ENCODE data around the gene DOK4.
A peak's percentile ranks its signal among the peaks of the same experiment; 100 is the strongest.

The DOK4 gene

GRCh38 chr16:57469917-57470470 is 16.3 kb downstream of the DOK4 start:
- H3K4me1 ChIP-seq, result peaks cover 9% of the 10 kb centered on the region
- H2AFZ ChIP-seq, result no peak overlapping the region
- no peak overlapping the region for H3K4me2 ChIP-seq (ENCODE audit: low read length)
- no peaks in the 10 kb centered on the region for H3K9me3 ChIP-seq (ENCODE audit: control insufficient read depth, low read length)
- TF ChIP-seq, protein P1, sequence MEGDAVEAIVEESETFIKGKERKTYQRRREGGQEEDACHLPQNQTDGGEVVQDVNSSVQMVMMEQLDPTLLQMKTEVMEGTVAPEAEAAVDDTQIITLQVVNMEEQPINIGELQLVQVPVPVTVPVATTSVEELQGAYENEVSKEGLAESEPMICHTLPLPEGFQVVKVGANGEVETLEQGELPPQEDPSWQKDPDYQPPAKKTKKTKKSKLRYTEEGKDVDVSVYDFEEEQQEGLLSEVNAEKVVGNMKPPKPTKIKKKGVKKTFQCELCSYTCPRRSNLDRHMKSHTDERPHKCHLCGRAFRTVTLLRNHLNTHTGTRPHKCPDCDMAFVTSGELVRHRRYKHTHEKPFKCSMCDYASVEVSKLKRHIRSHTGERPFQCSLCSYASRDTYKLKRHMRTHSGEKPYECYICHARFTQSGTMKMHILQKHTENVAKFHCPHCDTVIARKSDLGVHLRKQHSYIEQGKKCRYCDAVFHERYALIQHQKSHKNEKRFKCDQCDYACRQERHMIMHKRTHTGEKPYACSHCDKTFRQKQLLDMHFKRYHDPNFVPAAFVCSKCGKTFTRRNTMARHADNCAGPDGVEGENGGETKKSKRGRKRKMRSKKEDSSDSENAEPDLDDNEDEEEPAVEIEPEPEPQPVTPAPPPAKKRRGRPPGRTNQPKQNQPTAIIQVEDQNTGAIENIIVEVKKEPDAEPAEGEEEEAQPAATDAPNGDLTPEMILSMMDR (IDR thresholded peaks at IDR 0.05), result no peak
- H3K36me3 ChIP-seq (ENCODE audit: control insufficient read depth, insufficient read depth, low read length), result no peaks in the 10 kb centered on the region
- H3K27me3 ChIP-seq (ENCODE audit: control insufficient read depth, insufficient read depth, low read length), result no peaks in the 10 kb centered on the region
- H3K4me3 ChIP-seq (ENCODE audit: low read depth, low read length), result no peak overlapping the region
- H3K27ac ChIP-seq, result no peak overlapping the region
- no peak overlapping the region for H3K9ac ChIP-seq
- no peaks in the 10 kb centered on the region for H3K79me2 ChIP-seq

- H2AFZ ChIP-seq, result no peak overlapping the region
- peaks cover 3% of the 10 kb centered on the region for H3K79me2 ChIP-seq
- H3K4me2 ChIP-seq (ENCODE audit: low read length), result no peak overlapping the region
- no peaks in the 10 kb centered on the region for H3K9me3 ChIP-seq (ENCODE audit: control insufficient read depth, low read length)
- no peaks in the 10 kb centered on the region for H3K36me3 ChIP-seq (ENCODE audit: control insufficient read depth, insufficient read depth, low read length)
- TF ChIP-seq, protein P1 (IDR thresholded peaks at IDR 0.05), result no peak
- no peak overlapping the region for H3K9ac ChIP-seq
- no peaks in the 10 kb centered on the region for H3K27me3 ChIP-seq (ENCODE audit: control insufficient read depth, insufficient read depth, low read length)
- H3K4me1 ChIP-seq, result peaks cover 11% of the 10 kb centered on the region
- no peak overlapping the region for H3K4me3 ChIP-seq (ENCODE audit: low read depth, low read length)
- H3K27ac ChIP-seq, result no peak overlapping the region
Observed at GRCh38 chr16:57469046-57469445, 17.2 kb downstream of the DOK4 start.

- H2AFZ ChIP-seq, result no peak overlapping the region
- H3K4me1 ChIP-seq, result peaks cover 17% of the 10 kb centered on the region
- H3K79me2 ChIP-seq, result peaks cover 8% of the 10 kb centered on the region
- H3K27ac ChIP-seq, result no peak overlapping the region
- no peaks in the 10 kb centered on the region for H3K27me3 ChIP-seq (ENCODE audit: control insufficient read depth, insufficient read depth, low read length)
- TF ChIP-seq, protein P1 (IDR thresholded peaks at IDR 0.05), result no peak
- no peaks in the 10 kb centered on the region for H3K36me3 ChIP-seq (ENCODE audit: control insufficient read depth, insufficient read depth, low read length)
- no peaks in the 10 kb centered on the region for H3K9me3 ChIP-seq (ENCODE audit: control insufficient read depth, low read length)
- no peak overlapping the region for H3K4me2 ChIP-seq (ENCODE audit: low read length)
- no peak overlapping the region for H3K9ac ChIP-seq
- H3K4me3 ChIP-seq (ENCODE audit: low read depth, low read length), result no peak overlapping the region
Observed at GRCh38 chr16:57468346-57468745, 17.9 kb downstream of the DOK4 start.

- Histone ChIP-seq H3K4me1 (peaks cover 9% of the 10 kb centered on the region), H3K27ac (no peak overlapping the region), H2AFZ (no peak overlapping the region), H3K4me3 (ENCODE audit: low read depth, low read length) (no peak overlapping the region), H3K27me3 (ENCODE audit: control insufficient read depth, insufficient read depth, low read length) (no peaks in the 10 kb centered on the region), H3K36me3 (ENCODE audit: control insufficient read depth, insufficient read depth, low read length) (no peaks in the 10 kb centered on the region), H3K79me2 (peaks cover 13% of the 10 kb centered on the region), H3K9me3 (ENCODE audit: control insufficient read depth, low read length) (no peaks in the 10 kb centered on the region), H3K4me2 (ENCODE audit: low read length) (no peak overlapping the region), H3K9ac (no peak overlapping the region)
- TF ChIP-seq, protein P1 (IDR thresholded peaks at IDR 0.05), result no peak
Observed at GRCh38 chr16:57464523-57464922, 21.8 kb downstream of the DOK4 start.

DNA sequence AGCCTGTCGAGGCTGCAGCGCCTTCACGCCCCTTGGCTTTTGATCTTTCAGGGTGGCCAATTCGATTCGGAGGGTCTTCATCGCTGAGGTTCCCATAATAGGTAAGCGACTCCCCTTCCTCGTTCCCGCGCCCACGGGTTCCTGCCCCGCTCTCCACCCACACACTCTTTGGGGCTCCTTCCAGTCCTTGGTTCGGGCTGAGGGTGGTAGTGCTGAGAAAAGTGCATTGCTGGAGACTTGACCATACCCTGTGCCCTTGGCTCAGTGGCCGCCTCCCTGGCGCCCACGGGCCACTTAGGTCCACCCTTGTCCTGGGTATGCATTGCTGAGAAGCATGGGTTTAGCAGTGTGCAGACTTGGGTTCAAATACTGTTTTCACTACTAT is 23.3 kb downstream of the DOK4 start:
- H2AFZ ChIP-seq, result peak overlapping the region; percentile 60
- peaks cover 13% of the 10 kb centered on the region for H3K79me2 ChIP-seq
- no peaks in the 10 kb centered on the region for H3K36me3 ChIP-seq (ENCODE audit: control insufficient read depth, insufficient read depth, low read length)
- H3K9ac ChIP-seq, result no peak overlapping the region
- H3K4me3 ChIP-seq (ENCODE audit: low read depth, low read length), result peak overlapping the region; percentile 64
- TF ChIP-seq, protein P1 (IDR thresholded peaks at IDR 0.05), result no peak
- H3K9me3 ChIP-seq (ENCODE audit: control insufficient read depth, low read length), result no peaks in the 10 kb centered on the region
- peak overlapping the region; percentile 82 for H3K4me2 ChIP-seq (ENCODE audit: low read length)
- H3K27me3 ChIP-seq (ENCODE audit: control insufficient read depth, insufficient read depth, low read length), result no peaks in the 10 kb centered on the region
- H3K27ac ChIP-seq, result no peak overlapping the region
- H3K4me1 ChIP-seq, result peaks cover 9% of the 10 kb centered on the region
